HS-27A (cell line): Measurements from ENCODE around the gene FAM110D.

ENCODE experiments used
- DNase-seq: peaks from one replicate; pipeline ENCODE4 v3.0.0-alpha.2; 2012; ENCODE audit warnings: low read depth, missing footprints

FAM110D gene

GRCh38 chr1:26163684-26164035 lies 4.8 kb downstream of the FAM110D start:
- DNase-seq: no peak

GRCh38 chr1:26164036-26164860 lies 5.4 kb downstream of the FAM110D start:
- DNase-seq: no peak

GRCh38 chr1:26164861-26165842 lies 6.3 kb downstream of the FAM110D start:
- DNase-seq: no peak

GRCh38 chr1:26166719-26167281 lies 7.9 kb downstream of the FAM110D start:
- DNase-seq: no peak

GRCh38 chr1:26168410-26169197 lies 9.7 kb downstream of the FAM110D start, which contains the start of gene C1orf232:
TSS of gene C1orf232 (minus strand) at chr1:26168963. CDS start at chr1:26168499, 464 bp downstream.
- DNase-seq: no peak

GRCh38 chr1:26169198-26169554 lies 10.3 kb downstream of the FAM110D start:
- no peak for DNase-seq

- peak; percentile 62 for DNase-seq
Measured at GRCh38 chr1:26169669-26170471, 11.0 kb downstream of the FAM110D start, which contains the start of gene ZNF593. TSS of gene ZNF593 (plus strand) at chr1:26169908. CDS start at chr1:26169984, 76 bp downstream.

GRCh38 chr1:26170472-26170821 lies 11.6 kb downstream of the FAM110D start:
- no peak for DNase-seq

GRCh38 chr1:26171084-26172072 lies 12.5 kb downstream of the FAM110D start, which contains the start of gene ZNF593OS:
TSS of gene ZNF593OS (minus strand) at chr1:26171832. CDS start at chr1:26171661, 171 bp downstream.
- DNase-seq: no peak

GRCh38 chr1:26175346-26175745 lies 16.5 kb downstream of the FAM110D start:
- no peak for DNase-seq

- DNase-seq: no peak
Measured at GRCh38 chr1:26177182-26177684, 18.4 kb downstream of the FAM110D start, which contains the start of gene CNKSR1. TSS of gene CNKSR1 (plus strand) at chr1:26177491. CDS start at chr1:26177548, 57 bp downstream.

- no peak for DNase-seq
Measured at GRCh38 chr1:26180010-26180506, 21.2 kb downstream of the FAM110D start.

- DNase-seq: no peak
Measured at GRCh38 chr1:26181586-26182382, 22.9 kb downstream of the FAM110D start.

GRCh38 chr1:26182383-26182696 lies 23.5 kb downstream of the FAM110D start:
- no peak for DNase-seq

- DNase-seq: no peak
Measured at GRCh38 chr1:26184086-26184485, 25.2 kb downstream of the FAM110D start.

GRCh38 chr1:26184883-26185282 lies 26.0 kb downstream of the FAM110D start:
- DNase-seq: no peak

GRCh38 chr1:26187882-26188281 lies 29.0 kb downstream of the FAM110D start:
- no peak for DNase-seq

GRCh38 chr1:26188477-26188876 lies 29.6 kb downstream of the FAM110D start:
- no peak for DNase-seq
